Right atrium auricular region (tissue), 2 donors: ENCODE measurements around the gene BRAF. TPM values are rescaled to one million over a fixed set of nuclear protein-coding genes. Genes with fewer than 3 reads are reported as not detected.
A peak's percentile ranks its signal among the peaks of the same experiment; 100 is the strongest.

Source experiments
- DNase-seq: peaks from one replicate; pipeline ENCODE4 v3.0.0-alpha.2; 2019; ENCODE audit warnings: low spot score
- H3K27ac ChIP-seq, 2 donors: fragments of 200-600 bp; sonication (generic); 1 replicate in 1 of 2; 2 replicates in 1 of 2; pipeline ENCODE4 v1.5.1; 2016 to 2019
- H3K27me3 ChIP-seq, 2 donors: fragments of 200-600 bp; sonication (generic); one replicate each; pipeline versions ENCODE4 v1.5.1 to v1.6.0; 2017 to 2019
- H3K36me3 ChIP-seq: fragments of 200-600 bp; sonication (generic); one replicate; pipeline ENCODE4 v1.5.1; 2016
- H3K4me1 ChIP-seq, 2 donors: fragments of 200-600 bp; sonication (generic); one replicate each; pipeline versions ENCODE4 v1.5.1 to v1.6.0; 2017 to 2019
- H3K4me3 ChIP-seq, 2 donors: fragments of 200-600 bp; sonication (generic); 1 replicate in 1 of 2; 2 replicates in 1 of 2; pipeline ENCODE4 v1.5.1; 2017 to 2019; ENCODE audit warnings: mild to moderate bottlenecking in 1 of 2, moderate library complexity in 1 of 2
- H3K9me3 ChIP-seq, 2 donors: fragments of 200-600 bp; sonication (generic); one replicate each; pipeline ENCODE4 v1.5.1; 2019
- CTCF ChIP-seq, 2 donors: fragments of 200-600 bp; sonication (generic); IDR thresholded peaks; one replicate each; pipeline ENCODE4 v1.5.1; 2019; ENCODE audit warnings: antibody characterized with exemption in 2 of 2
- total RNA-seq, 2 donors: library from RNA; depleted of rRNA; stranded (reverse); fragments of >200 nt; gene quantifications; one replicate each; pipeline ENCODE4 v1.1.0, GENCODE V29; 2016

BRAF gene
- total RNA-seq, 2 donors from 2014 or later, result 23.5 to 29.2 TPM

DNA sequence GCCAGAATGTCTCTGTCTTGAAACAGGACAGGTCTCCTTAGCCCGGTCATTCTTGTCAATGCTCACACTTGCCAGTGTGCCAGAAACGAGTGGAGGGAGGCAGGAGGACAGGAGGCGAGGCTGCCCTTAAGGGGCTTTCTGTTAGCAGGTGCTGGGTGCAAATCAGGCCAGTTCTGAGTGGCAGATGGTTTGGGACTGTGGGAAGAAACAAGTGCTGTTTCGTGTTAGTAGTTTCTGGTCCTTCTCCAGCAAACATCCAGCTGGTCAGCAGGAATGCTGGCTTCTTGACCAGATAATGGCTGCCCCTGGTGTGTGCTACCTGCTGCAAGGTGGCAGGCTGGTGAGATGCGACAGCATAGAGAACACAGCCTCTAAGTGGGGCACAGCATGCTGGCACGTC lies 236.4 kb downstream of the BRAF start:
- H3K9me3 ChIP-seq, result no peaks in the 10 kb centered on the region
- H3K27me3 ChIP-seq, result no peaks in the 10 kb centered on the region
- H3K4me3 ChIP-seq, result no peak overlapping the region
- H3K27ac ChIP-seq, result no peak overlapping the region
- H3K4me1 ChIP-seq, result no peaks in the 10 kb centered on the region
- H3K36me3 ChIP-seq, result peaks cover 38% of the 10 kb centered on the region
- TF ChIP-seq CTCF (IDR thresholded peaks at IDR 0.05), result no peak
- peak; percentile 46 for DNase-seq

- no peaks in the 10 kb centered on the region for H3K4me1 ChIP-seq
- no peaks in the 10 kb centered on the region for H3K27me3 ChIP-seq
- H3K36me3 ChIP-seq, result peaks cover 45% of the 10 kb centered on the region
- H3K27ac ChIP-seq, result no peak overlapping the region
- no peak overlapping the region for H3K4me3 ChIP-seq
- no peaks in the 10 kb centered on the region for H3K9me3 ChIP-seq
- no peak for TF ChIP-seq CTCF (IDR thresholded peaks at IDR 0.05)
- no peak for DNase-seq
Measured at GRCh38 chr7:140686921-140687320, 237.8 kb downstream of the BRAF start.

GRCh38 chr7:140685407-140686087 lies 239.2 kb downstream of the BRAF start:
- Histone ChIP-seq H3K36me3 (peaks cover 40% of the 10 kb centered on the region), H3K4me1 (no peaks in the 10 kb centered on the region), H3K27ac (no peak overlapping the region), H3K9me3 (no peaks in the 10 kb centered on the region), H3K27me3 (no peaks in the 10 kb centered on the region), H3K4me3 (no peak overlapping the region)
- peak; percentile 48 for DNase-seq
- TF ChIP-seq CTCF (IDR thresholded peaks at IDR 0.05), result no peak

- Histone ChIP-seq H3K4me3 (no peak overlapping the region), H3K36me3 (peaks cover 36% of the 10 kb centered on the region), H3K9me3 (no peaks in the 10 kb centered on the region), H3K27ac (no peak overlapping the region), H3K4me1 (no peaks in the 10 kb centered on the region), H3K27me3 (no peaks in the 10 kb centered on the region)
- TF ChIP-seq CTCF (IDR thresholded peaks at IDR 0.05), result no peak
- DNase-seq, result no peak
Measured at GRCh38 chr7:140684066-140684950, 240.4 kb downstream of the BRAF start.

- DNase-seq, result no peak
- peaks cover 38% of the 10 kb centered on the region for H3K36me3 ChIP-seq
- H3K4me3 ChIP-seq, result no peak overlapping the region
- H3K4me1 ChIP-seq, result no peaks in the 10 kb centered on the region
- no peaks in the 10 kb centered on the region for H3K9me3 ChIP-seq
- H3K27me3 ChIP-seq, result no peaks in the 10 kb centered on the region
- TF ChIP-seq CTCF (IDR thresholded peaks at IDR 0.05), result no peak
- H3K27ac ChIP-seq, result no peak overlapping the region
Measured at GRCh38 chr7:140683657-140684056, 241.1 kb downstream of the BRAF start.
